ENCODE data around the gene SNTA1.
A peak's percentile ranks its signal among the peaks of the same experiment; 100 is the strongest.
"Not testable (repeated sequence)": the region's sequence is repeated elsewhere in the genome, so short reads cannot be mapped to it uniquely, and the experiment has no call there.

DNA sequence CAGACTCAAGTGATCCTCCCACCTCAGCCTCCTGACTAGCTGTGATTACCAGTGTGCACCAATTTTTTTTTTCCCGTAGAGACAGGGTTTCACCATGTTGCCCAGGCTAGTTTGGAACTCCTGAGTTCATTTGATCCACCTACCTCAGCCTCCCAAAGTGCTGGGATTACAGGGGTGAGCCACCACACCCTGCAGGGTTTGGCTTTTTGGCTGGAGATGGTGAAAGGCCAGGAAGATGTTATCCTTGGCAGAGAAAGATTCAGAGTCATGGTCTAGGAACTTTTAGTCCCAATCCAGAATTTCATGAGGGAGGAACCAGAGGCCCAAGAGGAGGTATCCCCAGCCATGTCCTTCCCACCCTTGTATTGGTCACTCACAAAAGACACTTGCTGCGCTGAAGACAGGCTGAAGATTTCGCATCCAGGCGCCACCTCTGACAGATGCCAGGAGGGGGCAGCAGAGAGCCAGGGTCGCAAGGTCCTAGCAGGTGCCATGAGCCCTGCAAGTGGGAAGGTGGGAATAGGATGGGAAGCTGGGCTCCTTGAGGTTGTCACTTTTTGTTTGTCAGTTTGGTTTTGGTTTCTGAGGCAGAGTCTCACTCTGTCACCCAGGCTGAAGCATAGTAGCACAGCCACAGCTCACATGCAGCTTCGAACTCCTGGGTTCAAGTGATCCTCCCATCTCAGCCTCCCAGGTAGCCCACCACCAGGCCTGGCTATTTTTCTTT is 13.5 kb upstream of the SNTA1 start:
- TF ChIP-seq, protein P1, sequence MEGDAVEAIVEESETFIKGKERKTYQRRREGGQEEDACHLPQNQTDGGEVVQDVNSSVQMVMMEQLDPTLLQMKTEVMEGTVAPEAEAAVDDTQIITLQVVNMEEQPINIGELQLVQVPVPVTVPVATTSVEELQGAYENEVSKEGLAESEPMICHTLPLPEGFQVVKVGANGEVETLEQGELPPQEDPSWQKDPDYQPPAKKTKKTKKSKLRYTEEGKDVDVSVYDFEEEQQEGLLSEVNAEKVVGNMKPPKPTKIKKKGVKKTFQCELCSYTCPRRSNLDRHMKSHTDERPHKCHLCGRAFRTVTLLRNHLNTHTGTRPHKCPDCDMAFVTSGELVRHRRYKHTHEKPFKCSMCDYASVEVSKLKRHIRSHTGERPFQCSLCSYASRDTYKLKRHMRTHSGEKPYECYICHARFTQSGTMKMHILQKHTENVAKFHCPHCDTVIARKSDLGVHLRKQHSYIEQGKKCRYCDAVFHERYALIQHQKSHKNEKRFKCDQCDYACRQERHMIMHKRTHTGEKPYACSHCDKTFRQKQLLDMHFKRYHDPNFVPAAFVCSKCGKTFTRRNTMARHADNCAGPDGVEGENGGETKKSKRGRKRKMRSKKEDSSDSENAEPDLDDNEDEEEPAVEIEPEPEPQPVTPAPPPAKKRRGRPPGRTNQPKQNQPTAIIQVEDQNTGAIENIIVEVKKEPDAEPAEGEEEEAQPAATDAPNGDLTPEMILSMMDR (IDR thresholded peaks at IDR 0.05) = peak; percentile 82 to 97 (median 96)
- not testable (repeated sequence) for TF ChIP-seq POLR2A (IDR thresholded peaks at IDR 0.05)
